CD4-positive, alpha-beta T cell (primary cell): ENCODE results near the gene KPNA3. TPM values are rescaled to one million over a fixed set of nuclear protein-coding genes. Genes with fewer than 3 reads are reported as not detected.
A peak's percentile ranks its signal among the peaks of the same experiment; 100 is the strongest.

Experiments
- ATAC-seq: fragments of 200-7000 bp; cut with Tn5 transposase; one replicate; pipeline ENCODE4 v1.10.0; 2022; ENCODE audit warnings: mild to moderate bottlenecking; ENCODE audit not compliant: poor library complexity
- CTCF ChIA-PET: fragments of 350-600 bp; sonication (Branson Sonifier 250); formaldehyde crosslinking; loops from one replicate; lab custom pipeline; 2021; ENCODE audit warnings: antibody characterized with exemption, inconsistent platforms; lab: Charles Lee
- POLR2A ChIA-PET: fragments of 350-600 bp; sonication (Branson Sonifier 250); formaldehyde crosslinking; loops from one replicate; lab custom pipeline; 2021; ENCODE audit warnings: antibody characterized with exemption, inconsistent platforms; lab: Charles Lee
- DNase-seq, 14 experiments: peaks; one replicate each; pipeline ENCODE4 v3.0.0-alpha.2; 2013 to 2020; ENCODE audit warnings: mixed read lengths in 2 of 14
- H3K27ac ChIP-seq, 2 donors: one replicate each; pipeline versions ENCODE4 v1.5.1 to v1.7.0; 2013; ENCODE audit warnings: low read length in 2 of 2, low read depth in 1 of 2, mild to moderate bottlenecking in 1 of 2
- H3K27me3 ChIP-seq, 2 experiments: 1 replicate in 1 of 2; 2 replicates in 1 of 2; pipeline versions ENCODE4 v1.6.1 to v1.7.0; 2013; ENCODE audit warnings: low read length in 2 of 2, control low read depth in 1 of 2, mild to moderate bottlenecking in 1 of 2, moderate library complexity in 1 of 2; ENCODE audit not compliant: insufficient read depth in 2 of 2, control insufficient read depth in 1 of 2
- H3K36me3 ChIP-seq: one replicate; pipeline ENCODE4 v1.6.1; 2013; ENCODE audit warnings: low read length, control low read depth; ENCODE audit not compliant: insufficient read depth
- H3K4me1 ChIP-seq: one replicate; pipeline ENCODE4 v1.6.1; 2013; ENCODE audit warnings: low read length, control low read depth; ENCODE audit not compliant: insufficient read depth
- H3K4me3 ChIP-seq: one replicate; pipeline ENCODE4 v1.5.1; 2013; ENCODE audit warnings: mild to moderate bottlenecking, low read length, moderate library complexity
- H3K9me3 ChIP-seq, 2 experiments: 1 replicate in 1 of 2; 2 replicates in 1 of 2; pipeline versions ENCODE4 v1.6.1 to v1.7.0; 2013; ENCODE audit warnings: low read length in 2 of 2, mild to moderate bottlenecking in 2 of 2, control low read depth in 1 of 2, moderate library complexity in 1 of 2; ENCODE audit not compliant: control insufficient read depth in 1 of 2, insufficient read depth in 1 of 2
- H3K27ac Mint-ChIP-seq: one replicate; pipeline ENCODE4 v1.8.0; 2020; ENCODE audit warnings: mixed read lengths
- H3K27me3 Mint-ChIP-seq: one replicate; pipeline ENCODE4 v1.8.0; 2021; ENCODE audit warnings: mixed read lengths
- H3K36me3 Mint-ChIP-seq: one replicate; pipeline ENCODE4 v1.8.0; 2021; ENCODE audit warnings: low read depth, mixed read lengths
- H3K4me1 Mint-ChIP-seq: one replicate; pipeline ENCODE4 v1.8.0; 2021; ENCODE audit warnings: low read depth, mixed read lengths
- H3K4me3 Mint-ChIP-seq: one replicate; pipeline ENCODE4 v1.8.0; 2020; ENCODE audit warnings: mild to moderate bottlenecking, mixed read lengths
- H3K9me3 Mint-ChIP-seq: one replicate; pipeline ENCODE4 v1.8.0; 2020; ENCODE audit warnings: mixed read lengths
- intact Hi-C, 2 experiments: fragments of 100-400 bp; cut with DNase I in 1 of 2; cut with micrococcal nuclease in 1 of 2; formaldehyde crosslinking; loops; one replicate each; pipeline versions ENCODE4 v1.15.1 to v1.9.0; 2023 to 2025; cut with DNase I, micrococcal nuclease
- total RNA-seq, 174 experiments: library from RNA in 2 of 174; stranded (reverse) in 2 of 174; gene quantifications; one replicate each; pipeline ENCODE4 v1.2.3 and lab custom pipeline; 2021 to 2026
- TF ChIP-seq, protein P1 (sequence below): fragments of 200-600 bp; IDR thresholded peaks from one replicate; pipeline ENCODE4 v1.8.0; 2022; ENCODE audit warnings: antibody characterized with exemption, mild to moderate bottlenecking

Gene KPNA3
- total RNA-seq, 2 experiments from 2014 or later = 15.7 to 17.3 TPM

DNA sequence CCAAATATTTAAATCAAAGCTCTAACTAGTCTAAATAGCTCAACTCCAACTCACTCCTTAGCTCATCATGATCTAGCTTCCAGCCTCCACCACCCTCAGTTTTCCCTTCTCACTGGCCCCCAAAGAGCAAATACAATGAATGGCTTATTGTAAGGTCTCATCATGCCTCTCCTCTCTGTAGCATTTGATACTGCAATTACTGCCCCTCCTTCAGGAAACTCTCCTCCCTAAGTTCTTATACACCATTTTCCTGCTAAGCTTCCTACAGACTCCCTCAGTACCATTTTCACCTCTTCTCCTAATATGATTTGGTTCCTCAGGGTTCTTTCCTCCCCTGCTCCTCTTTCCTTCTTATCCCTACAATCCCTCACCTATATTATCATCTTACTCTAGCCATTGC, 12.8 kb downstream of the KPNA3 start:
- ATAC-seq = no peak
- Mint-ChIP-seq H3K4me1 (peaks cover 79% of the 10 kb centered on the region), H3K27me3 (no peaks in the 10 kb centered on the region), H3K4me3 (no peak overlapping the region), H3K27ac (no peak overlapping the region), H3K36me3 (no peaks in the 10 kb centered on the region), H3K9me3 (no peaks in the 10 kb centered on the region)
- H3K4me3 ChIP-seq = no peak overlapping the region
- DNase-seq = no peak
- TF ChIP-seq, protein P1, sequence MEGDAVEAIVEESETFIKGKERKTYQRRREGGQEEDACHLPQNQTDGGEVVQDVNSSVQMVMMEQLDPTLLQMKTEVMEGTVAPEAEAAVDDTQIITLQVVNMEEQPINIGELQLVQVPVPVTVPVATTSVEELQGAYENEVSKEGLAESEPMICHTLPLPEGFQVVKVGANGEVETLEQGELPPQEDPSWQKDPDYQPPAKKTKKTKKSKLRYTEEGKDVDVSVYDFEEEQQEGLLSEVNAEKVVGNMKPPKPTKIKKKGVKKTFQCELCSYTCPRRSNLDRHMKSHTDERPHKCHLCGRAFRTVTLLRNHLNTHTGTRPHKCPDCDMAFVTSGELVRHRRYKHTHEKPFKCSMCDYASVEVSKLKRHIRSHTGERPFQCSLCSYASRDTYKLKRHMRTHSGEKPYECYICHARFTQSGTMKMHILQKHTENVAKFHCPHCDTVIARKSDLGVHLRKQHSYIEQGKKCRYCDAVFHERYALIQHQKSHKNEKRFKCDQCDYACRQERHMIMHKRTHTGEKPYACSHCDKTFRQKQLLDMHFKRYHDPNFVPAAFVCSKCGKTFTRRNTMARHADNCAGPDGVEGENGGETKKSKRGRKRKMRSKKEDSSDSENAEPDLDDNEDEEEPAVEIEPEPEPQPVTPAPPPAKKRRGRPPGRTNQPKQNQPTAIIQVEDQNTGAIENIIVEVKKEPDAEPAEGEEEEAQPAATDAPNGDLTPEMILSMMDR = no peak
- no peaks in the 10 kb centered on the region for H3K27me3 ChIP-seq
- POLR2A ChIA-PET = interaction anchor here (5.0 kb wide), 1 partner anchor 12 kb away, joined by 23 read pairs; the partner anchor contains the start of gene KPNA3
- CTCF ChIA-PET = no interaction called here
- H3K4me1 ChIP-seq = peaks cover 5% of the 10 kb centered on the region
- H3K27ac ChIP-seq = no peak overlapping the region
- H3K9me3 ChIP-seq = no peaks in the 10 kb centered on the region
- intact Hi-C loops = loop anchor here in 1 of 2 experiments (10.0 kb wide), 1 partner anchor 1745 kb away; the partner anchor contains the start of gene NUDT15
- H3K36me3 ChIP-seq = no peaks in the 10 kb centered on the region

DNA sequence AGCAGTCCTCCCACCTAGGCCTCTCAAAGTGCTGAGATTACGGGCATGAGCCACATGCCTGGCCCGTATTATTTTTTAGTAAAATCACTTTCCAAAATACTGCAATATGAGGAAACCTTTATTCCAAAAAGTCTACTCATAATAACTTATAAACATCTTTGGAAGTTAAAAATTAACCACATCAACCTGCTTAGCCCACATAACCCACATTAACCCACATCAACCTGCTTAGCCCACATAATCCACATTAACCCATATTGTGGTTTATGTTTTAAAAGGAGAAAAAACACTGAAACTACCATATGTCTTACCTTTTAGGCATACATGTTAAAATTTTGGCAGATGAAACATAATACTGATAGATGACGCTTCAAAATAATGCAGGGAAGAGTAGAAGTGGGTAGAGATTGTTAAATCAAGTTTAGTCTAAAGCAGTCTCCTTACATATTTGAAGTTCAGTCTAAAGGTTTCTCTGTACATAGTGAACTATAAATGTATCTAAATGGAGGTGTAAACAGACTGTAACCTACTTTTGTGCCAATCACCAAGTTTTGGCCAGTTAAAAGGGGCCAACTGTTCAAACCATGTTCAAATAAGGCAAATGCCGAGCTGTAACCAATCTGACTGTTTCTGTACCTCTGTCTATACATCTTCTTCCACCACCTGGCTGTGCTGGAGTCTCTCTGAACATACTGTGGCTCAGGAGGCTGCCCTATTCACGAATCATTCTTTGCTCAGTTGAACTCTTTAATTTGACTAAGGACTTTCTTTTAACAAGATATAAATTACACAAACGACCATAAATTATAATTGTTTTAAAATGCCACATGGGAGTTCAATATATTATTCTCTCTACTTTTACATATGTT, 14.5 kb downstream of the KPNA3 start:
- POLR2A ChIA-PET = interaction anchor here (5.0 kb wide), 1 partner anchor 14 kb away, joined by 23 read pairs; the partner anchor contains the start of gene KPNA3
- Histone ChIP-seq H3K4me3 (no peak overlapping the region), H3K27me3 (no peaks in the 10 kb centered on the region), H3K36me3 (no peaks in the 10 kb centered on the region), H3K4me1 (peaks cover 5% of the 10 kb centered on the region), H3K27ac (no peak overlapping the region), H3K9me3 (no peaks in the 10 kb centered on the region)
- CTCF ChIA-PET = interaction anchor here (1.4 kb wide), 1 partner anchor 9 kb away, joined by 4 read pairs; no protein-coding TSS in a partner anchor
- ATAC-seq = no peak
- peak in 1 of 14 experiments; percentile 9 for DNase-seq
- Mint-ChIP-seq H3K27ac (no peak overlapping the region), H3K4me3 (no peak overlapping the region), H3K36me3 (peaks cover 4% of the 10 kb centered on the region), H3K4me1 (peaks cover 71% of the 10 kb centered on the region), H3K27me3 (no peaks in the 10 kb centered on the region), H3K9me3 (no peaks in the 10 kb centered on the region)
- TF ChIP-seq, protein P1 = no peak
- intact Hi-C loops = no loop called here

DNA sequence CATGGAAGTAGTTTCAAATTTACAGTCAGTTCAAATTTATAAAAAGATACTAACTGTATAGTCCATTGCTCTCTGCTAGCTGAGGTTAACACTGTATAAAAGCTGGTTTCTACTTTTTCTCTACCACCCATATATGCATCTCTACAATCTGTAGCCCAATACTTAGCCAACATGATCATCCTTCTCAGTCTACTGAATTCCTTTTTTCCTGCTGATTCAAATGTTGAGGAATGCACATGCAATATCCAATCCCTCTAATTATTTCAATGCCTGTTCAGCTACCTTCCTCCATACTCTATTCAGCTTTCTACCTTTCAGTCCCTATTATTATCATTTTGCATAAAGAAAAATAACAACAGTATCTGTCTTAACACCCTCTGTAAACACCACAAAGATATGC, 15.6 kb downstream of the KPNA3 start:
- Histone ChIP-seq H3K9me3 (no peaks in the 10 kb centered on the region), H3K27ac (no peak overlapping the region), H3K27me3 (no peaks in the 10 kb centered on the region), H3K4me1 (peaks cover 5% of the 10 kb centered on the region), H3K36me3 (no peaks in the 10 kb centered on the region), H3K4me3 (no peak overlapping the region)
- DNase-seq = no peak
- intact Hi-C loops = no loop called here
- Mint-ChIP-seq H3K27ac (no peak overlapping the region), H3K4me3 (no peak overlapping the region), H3K9me3 (no peaks in the 10 kb centered on the region), H3K27me3 (no peaks in the 10 kb centered on the region), H3K4me1 (peaks cover 69% of the 10 kb centered on the region), H3K36me3 (peaks cover 4% of the 10 kb centered on the region)
- ChIA-PET CTCF (interaction anchor here (1.4 kb wide), 1 partner anchor 11 kb away, joined by 4 read pairs; no protein-coding TSS in a partner anchor), POLR2A (interaction anchor here (1.4 kb wide), 1 partner anchor 16 kb away, joined by 4 read pairs; the partner anchor contains the start of gene KPNA3)
- TF ChIP-seq, protein P1 = no peak
- no peak for ATAC-seq
